ENCODE measurements around the gene HPN.

- TF ChIP-seq POLR2A (IDR thresholded peaks at IDR 0.05; ENCODE audit: low read depth, low read length): no peak
- no peak for TF ChIP-seq POLR2AphosphoS5 (IDR thresholded peaks at IDR 0.05; ENCODE audit: low read depth, low read length)
These were observed 54.3 kb downstream of the HPN start for GRCh38 chr19:35095667-35096368.

Measured in GM12891 (cell line).